Right lobe of liver (tissue), 6 donors: ENCODE measurements around the gene MTCH1. TPM values are rescaled to one million over a fixed set of nuclear protein-coding genes. Genes with fewer than 3 reads are reported as not detected.
"Not testable (repeated sequence)": the region's sequence is repeated elsewhere in the genome, so short reads cannot be mapped to it uniquely, and the experiment has no call there.

Source experiments
- ATAC-seq, 4 donors: fragments of 200-7000 bp; cut with Tn5 transposase; one replicate each; pipeline ENCODE4 v1.9.1; 2020; ENCODE audit warnings: mild to moderate bottlenecking in 4 of 4, moderate library complexity in 4 of 4
- DNase-seq, 3 donors: peaks; one replicate each; pipeline ENCODE4 v3.0.0-alpha.2; 2020
- H3K27ac ChIP-seq, 3 donors: fragments of 200-600 bp; one replicate each; pipeline ENCODE4 v1.8.0; 2022
- H3K27me3 ChIP-seq, 2 donors: fragments of 200-600 bp; one replicate each; pipeline ENCODE4 v1.8.0; 2022
- H3K36me3 ChIP-seq, 4 donors: fragments of 200-600 bp; sonication (generic) in 1 of 4; one replicate each; pipeline versions ENCODE4 v1.5.1 to v1.8.0; 2017 to 2022; ENCODE audit warnings: control low read depth in 1 of 4
- H3K4me1 ChIP-seq, 4 donors: fragments of 200-600 bp; sonication (generic) in 1 of 4; one replicate each; pipeline versions ENCODE4 v1.5.1 to v1.8.0; 2017 to 2022; ENCODE audit warnings: control low read depth in 1 of 4
- H3K4me3 ChIP-seq, 3 donors: fragments of 200-600 bp; one replicate each; pipeline ENCODE4 v1.8.0; 2022
- H3K9me3 ChIP-seq, 4 donors: fragments of 200-600 bp; sonication (generic) in 1 of 4; one replicate each; pipeline versions ENCODE4 v1.5.1 to v1.8.0; 2017 to 2022; ENCODE audit warnings: control low read depth in 1 of 4
- POLR2A ChIP-seq: fragments of 450-650 bp; IDR thresholded peaks from one replicate; pipeline ENCODE4 v1.6.1; 2017; ENCODE audit warnings: antibody characterized with exemption, mild to moderate bottlenecking
- WGBS: methylation state at CpG from one replicate; pipeline ENCODE4 v1.1.6; 2018; ENCODE audit warnings: low coverage, low lambda C conversion rate; ENCODE audit not compliant: insufficient coverage; ENCODE audit errors: missing lambda C conversion rate; 5-methylcytosine and 5-hydroxymethylcytosine counted together
- intact Hi-C, 2 donors: fragments of 100-400 bp; cut with DNase I; formaldehyde crosslinking; loops; one replicate each; pipeline versions ENCODE4 v1.11.2 to v1.14.1; 2022
- total RNA-seq, 6 experiments: library from RNA; depleted of rRNA in 2 of 6; stranded (reverse); fragments of >200 nt in 2 of 6; fragmentation: NEBNext Ultra II Directional in 3 of 6; extraction: Animal tissue kit (Norgen Biotek cat#: 25700) in 3 of 6; gene quantifications; one replicate each; pipeline versions ENCODE4 v1.1.0 to v1.2.4, GENCODE V29; 2016 to 2023
- TF ChIP-seq, protein P1 (sequence below), 4 donors: fragments of 200-600 bp in 3 of 4; fragments of 450-650 bp in 1 of 4; IDR thresholded peaks; one replicate each; pipeline versions ENCODE4 v1.5.1 to v1.8.0; 2016 to 2022; ENCODE audit warnings: antibody characterized with exemption in 4 of 4, mild to moderate bottlenecking in 2 of 4
- donor health status: DM: no; HTN: yes; CAD: no.
- donor health status: DM: no; HTN: no; CAD: no.
- donor health status: DM: no; HTN: no; CAD: no.
- donor health status: DM: no; HTN: yes; CAD: no.
- donor health status: DM: no; HTN: yes; CAD: no.

The MTCH1 gene
- total RNA-seq, 6 experiments from 2014 or later = 56.3 to 73.7 (median 63.3) TPM

DNA sequence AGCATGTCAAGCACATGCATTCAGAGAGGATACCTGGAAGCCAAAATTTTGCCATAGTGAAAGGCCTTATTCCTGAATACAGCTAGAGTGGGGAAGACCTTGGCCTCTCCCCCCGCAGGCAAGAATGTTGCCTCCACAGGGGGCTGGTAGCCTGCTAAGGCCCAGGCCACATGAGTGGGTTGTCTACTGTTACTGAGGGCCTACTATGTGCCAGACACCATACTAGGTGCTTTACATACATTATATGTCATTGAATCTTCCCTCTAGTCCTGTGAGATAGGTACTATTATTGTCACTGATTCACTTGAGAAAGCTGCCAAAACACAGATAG lies 32.1 kb downstream of the MTCH1 start:
- TF ChIP-seq POLR2A = no peak
- TF ChIP-seq, protein P1, sequence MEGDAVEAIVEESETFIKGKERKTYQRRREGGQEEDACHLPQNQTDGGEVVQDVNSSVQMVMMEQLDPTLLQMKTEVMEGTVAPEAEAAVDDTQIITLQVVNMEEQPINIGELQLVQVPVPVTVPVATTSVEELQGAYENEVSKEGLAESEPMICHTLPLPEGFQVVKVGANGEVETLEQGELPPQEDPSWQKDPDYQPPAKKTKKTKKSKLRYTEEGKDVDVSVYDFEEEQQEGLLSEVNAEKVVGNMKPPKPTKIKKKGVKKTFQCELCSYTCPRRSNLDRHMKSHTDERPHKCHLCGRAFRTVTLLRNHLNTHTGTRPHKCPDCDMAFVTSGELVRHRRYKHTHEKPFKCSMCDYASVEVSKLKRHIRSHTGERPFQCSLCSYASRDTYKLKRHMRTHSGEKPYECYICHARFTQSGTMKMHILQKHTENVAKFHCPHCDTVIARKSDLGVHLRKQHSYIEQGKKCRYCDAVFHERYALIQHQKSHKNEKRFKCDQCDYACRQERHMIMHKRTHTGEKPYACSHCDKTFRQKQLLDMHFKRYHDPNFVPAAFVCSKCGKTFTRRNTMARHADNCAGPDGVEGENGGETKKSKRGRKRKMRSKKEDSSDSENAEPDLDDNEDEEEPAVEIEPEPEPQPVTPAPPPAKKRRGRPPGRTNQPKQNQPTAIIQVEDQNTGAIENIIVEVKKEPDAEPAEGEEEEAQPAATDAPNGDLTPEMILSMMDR (IDR thresholded peaks at IDR 0.05) = no peak
- WGBS = no CpG with 5 or more reads among the region's 1 CpG
- H3K4me3 ChIP-seq = no peak overlapping the region
- H3K36me3 ChIP-seq = no peaks in the 10 kb centered on the region
- DNase-seq (no peak), ATAC-seq (no peak)
- no peak overlapping the region for H3K27ac ChIP-seq
- no peaks in the 10 kb centered on the region for H3K4me1 ChIP-seq
- no peaks in the 10 kb centered on the region for H3K27me3 ChIP-seq
- no peaks in the 10 kb centered on the region for H3K9me3 ChIP-seq
- intact Hi-C loops = no loop called here

DNA sequence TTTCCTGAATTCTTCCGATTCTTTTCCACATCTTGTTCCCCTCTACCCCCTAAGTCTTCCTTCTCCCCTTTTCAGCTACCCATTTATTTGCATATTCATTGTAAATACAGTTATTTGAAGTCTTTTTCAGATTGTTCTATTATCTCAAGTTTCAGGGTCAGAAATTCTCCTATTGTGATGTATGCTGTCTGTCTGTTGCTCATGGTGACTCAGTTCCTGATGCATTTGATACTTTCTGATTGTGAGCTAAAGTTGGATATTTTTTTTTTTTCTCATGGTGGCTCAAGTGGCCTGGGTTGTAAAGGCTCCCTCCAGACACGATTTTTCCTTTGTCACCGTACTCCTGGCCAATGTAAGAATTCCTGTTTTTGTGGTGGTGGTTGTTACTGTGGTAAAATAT lies 36.4 kb downstream of the MTCH1 start:
- no peak overlapping the region for H3K27ac ChIP-seq
- no peaks in the 10 kb centered on the region for H3K36me3 ChIP-seq
- 69% methylated on average over 3 of the region's 3 CpGs for WGBS
- H3K27me3 ChIP-seq = no peaks in the 10 kb centered on the region
- H3K4me3 ChIP-seq = no peak overlapping the region
- H3K4me1 ChIP-seq = no peaks in the 10 kb centered on the region
- no peaks in the 10 kb centered on the region for H3K9me3 ChIP-seq
- TF ChIP-seq POLR2A = no peak
- TF ChIP-seq, protein P1 (IDR thresholded peaks at IDR 0.05) = no peak
- DNase-seq (no peak), ATAC-seq (no peak)
- intact Hi-C loops = no loop called here

DNA sequence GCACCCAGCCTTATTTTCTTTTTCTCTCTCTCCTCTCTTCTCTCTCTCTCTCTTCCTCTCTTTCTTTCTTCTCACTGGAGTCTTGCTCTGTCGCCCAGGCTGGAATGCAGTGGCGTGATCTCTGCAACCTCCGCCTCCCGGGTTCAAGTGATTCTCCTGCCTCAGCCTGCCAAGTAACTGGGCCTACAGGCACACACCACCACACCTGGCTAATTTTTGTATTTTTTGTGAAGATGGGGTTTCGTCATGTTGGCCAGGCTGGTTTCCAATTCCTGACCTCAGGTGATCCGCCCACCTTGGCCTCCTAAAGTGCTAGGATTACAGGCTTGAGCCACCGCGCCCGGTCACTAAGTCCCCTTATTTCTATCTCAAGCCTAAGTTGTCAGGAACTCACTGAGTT lies 36.9 kb downstream of the MTCH1 start:
- DNase-seq = peak in 1 of 3 donors; percentile 22
- H3K36me3 ChIP-seq, ATAC-seq, H3K27ac ChIP-seq, H3K27me3 ChIP-seq, H3K4me3 ChIP-seq, H3K9me3 ChIP-seq, H3K4me1 ChIP-seq, intact Hi-C loops: not testable (repeated sequence)
- 80% methylated on average over 8 of the region's 9 CpGs for WGBS

DNA sequence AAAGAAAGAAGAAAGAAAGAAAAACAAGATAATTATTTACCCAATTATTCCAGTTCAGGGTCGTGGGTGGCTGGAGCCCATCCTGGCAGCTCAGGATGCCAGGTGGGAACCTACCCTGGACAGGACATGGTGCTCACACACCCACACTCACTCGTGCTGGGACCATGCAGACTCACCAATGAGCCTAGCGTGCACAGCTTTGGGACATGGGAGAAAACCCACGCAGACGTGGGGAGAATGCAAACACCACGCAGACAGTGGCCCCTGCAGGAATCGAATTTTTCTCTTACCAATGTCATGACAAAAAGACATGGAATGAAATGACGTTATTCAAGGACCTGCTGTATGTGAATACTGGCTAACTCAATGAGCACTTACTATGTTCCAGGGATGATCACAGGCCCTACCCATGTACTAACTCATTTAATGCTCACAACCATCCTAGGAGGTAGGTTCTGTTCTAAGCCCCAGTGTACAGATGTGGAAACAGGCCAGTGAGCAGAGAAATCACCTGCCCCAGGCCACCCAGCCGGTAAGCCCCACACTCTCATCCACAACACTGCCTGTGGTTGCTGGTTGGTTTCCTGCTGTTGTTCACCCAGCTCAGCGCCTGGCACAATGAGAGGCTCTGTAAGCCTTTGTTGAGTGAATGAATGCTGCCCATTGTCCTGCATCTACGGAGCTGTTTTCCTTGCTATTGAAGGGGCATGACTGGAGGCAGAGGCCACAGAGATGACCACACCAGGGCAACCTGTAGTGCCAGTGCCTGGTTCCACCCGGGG lies 38.2 kb downstream of the MTCH1 start:
- no peaks in the 10 kb centered on the region for H3K27me3 ChIP-seq
- H3K9me3 ChIP-seq = no peaks in the 10 kb centered on the region
- H3K4me1 ChIP-seq = no peaks in the 10 kb centered on the region
- intact Hi-C loops = no loop called here
- 57% methylated on average over 6 of the region's 12 CpGs for WGBS
- no peak overlapping the region for H3K27ac ChIP-seq
- TF ChIP-seq, protein P1 (IDR thresholded peaks at IDR 0.05) = no peak
- no peak for TF ChIP-seq POLR2A
- no peak overlapping the region for H3K4me3 ChIP-seq
- ATAC-seq = no peak
- no peaks in the 10 kb centered on the region for H3K36me3 ChIP-seq
- peak in 1 of 3 donors; percentile 37 for DNase-seq

DNA sequence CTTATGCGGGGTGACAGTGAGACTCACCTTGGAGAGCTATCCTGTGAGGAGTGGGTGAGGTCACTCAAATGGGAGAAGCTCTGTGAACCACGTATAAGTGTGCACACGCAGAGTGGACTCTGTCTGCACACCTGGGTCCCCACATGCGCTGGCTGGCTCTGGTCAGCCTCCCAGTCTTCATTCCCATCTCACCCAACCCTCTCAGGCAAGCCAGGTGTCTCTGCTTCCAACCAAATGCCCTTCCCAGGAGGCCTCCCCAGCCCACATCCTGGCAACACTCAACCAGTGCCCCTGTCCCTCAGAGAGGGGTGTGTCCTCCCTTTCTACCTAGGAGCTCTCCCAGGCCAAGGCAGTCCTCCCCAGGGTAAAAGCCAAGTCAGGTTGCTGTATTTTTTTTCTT lies 39.5 kb downstream of the MTCH1 start:
- intact Hi-C loops = no loop called here
- Histone ChIP-seq H3K27ac (no peak overlapping the region), H3K4me3 (no peak overlapping the region), H3K4me1 (no peaks in the 10 kb centered on the region), H3K27me3 (no peaks in the 10 kb centered on the region), H3K36me3 (no peaks in the 10 kb centered on the region), H3K9me3 (no peaks in the 10 kb centered on the region)
- ATAC-seq (peak in 1 of 4 donors; percentile 27), DNase-seq (peak in 1 of 3 donors; percentile 18)
- WGBS = 72% methylated on average over 3 of the region's 4 CpGs
- TF ChIP-seq, protein P1 (IDR thresholded peaks at IDR 0.05) = no peak
- no peak for TF ChIP-seq POLR2A
